Measurements from ENCODE around the gene QARS1.

- TF ChIP-seq CTCF (IDR thresholded peaks at IDR 0.05) (no peak), POLR2AphosphoS5 (IDR thresholded peaks at IDR 0.05) (no peak)
These were observed 5.5 kb downstream of the QARS1 start for GRCh38 chr3:49098910-49099630.

Data from transverse colon (tissue), 4 donors.